ENCODE measurements around the gene SF3B3.

DNA sequence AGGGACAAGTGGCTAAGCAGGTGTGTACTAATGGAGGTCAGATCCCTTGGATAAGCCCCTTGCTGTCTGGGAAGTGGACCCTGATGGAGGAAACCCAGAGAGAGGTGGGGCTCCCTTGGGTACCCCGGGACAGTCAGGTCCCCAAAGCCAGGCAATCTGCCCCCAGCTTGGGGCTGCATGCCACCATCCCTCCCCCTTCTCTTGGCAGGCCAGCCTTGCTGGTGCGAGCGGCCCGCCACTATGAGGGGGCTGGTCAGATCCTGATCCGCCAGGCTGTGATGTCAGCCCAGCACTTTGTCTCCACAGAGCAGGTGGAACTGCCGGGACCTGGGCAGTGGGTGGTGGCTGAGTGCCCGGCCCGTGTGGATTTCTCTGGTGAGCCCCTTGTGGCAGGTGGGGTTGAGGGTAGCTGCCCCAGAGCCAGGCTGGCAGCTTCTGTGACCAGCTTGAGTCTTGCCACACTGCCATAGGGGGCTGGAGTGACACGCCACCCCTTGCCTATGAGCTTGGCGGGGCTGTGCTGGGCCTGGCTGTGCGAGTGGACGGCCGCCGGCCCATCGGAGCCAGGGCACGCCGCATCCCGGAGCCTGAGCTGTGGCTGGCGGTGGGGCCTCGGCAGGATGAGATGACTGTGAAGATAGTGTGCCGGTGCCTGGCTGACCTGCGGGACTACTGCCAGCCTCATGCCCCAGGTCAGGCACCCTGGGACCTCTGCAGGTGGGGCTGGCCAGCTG, 49.1 kb upstream of the SF3B3 start:
- TF ChIP-seq, protein P1, sequence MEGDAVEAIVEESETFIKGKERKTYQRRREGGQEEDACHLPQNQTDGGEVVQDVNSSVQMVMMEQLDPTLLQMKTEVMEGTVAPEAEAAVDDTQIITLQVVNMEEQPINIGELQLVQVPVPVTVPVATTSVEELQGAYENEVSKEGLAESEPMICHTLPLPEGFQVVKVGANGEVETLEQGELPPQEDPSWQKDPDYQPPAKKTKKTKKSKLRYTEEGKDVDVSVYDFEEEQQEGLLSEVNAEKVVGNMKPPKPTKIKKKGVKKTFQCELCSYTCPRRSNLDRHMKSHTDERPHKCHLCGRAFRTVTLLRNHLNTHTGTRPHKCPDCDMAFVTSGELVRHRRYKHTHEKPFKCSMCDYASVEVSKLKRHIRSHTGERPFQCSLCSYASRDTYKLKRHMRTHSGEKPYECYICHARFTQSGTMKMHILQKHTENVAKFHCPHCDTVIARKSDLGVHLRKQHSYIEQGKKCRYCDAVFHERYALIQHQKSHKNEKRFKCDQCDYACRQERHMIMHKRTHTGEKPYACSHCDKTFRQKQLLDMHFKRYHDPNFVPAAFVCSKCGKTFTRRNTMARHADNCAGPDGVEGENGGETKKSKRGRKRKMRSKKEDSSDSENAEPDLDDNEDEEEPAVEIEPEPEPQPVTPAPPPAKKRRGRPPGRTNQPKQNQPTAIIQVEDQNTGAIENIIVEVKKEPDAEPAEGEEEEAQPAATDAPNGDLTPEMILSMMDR (IDR thresholded peaks at IDR 0.05) = no peak
- no peak for TF ChIP-seq EP300 (IDR thresholded peaks at IDR 0.05)

Measured in suprapubic skin (tissue), 3 donors.